GM18519 (cell line): ENCODE measurements around the gene ESR1.
"Not testable (repeated sequence)": the region's sequence is repeated elsewhere in the genome, so short reads cannot be mapped to it uniquely, and the experiment has no call there.

Experiments
- ATAC-seq: cut with Tn5 transposase; IDR thresholded peaks from one replicate; pipeline ENCODE4 v1.9.1; 2021; ENCODE audit warnings: mild to moderate bottlenecking, moderate library complexity; ENCODE audit not compliant: unreplicated experiment, low FRiP score

The ESR1 gene

GRCh38 chr6:152034631-152035030 is 227.1 kb downstream of the ESR1 start:
- ATAC-seq: no peak

- ATAC-seq: no peak
Observed at GRCh38 chr6:152046118-152046517, 238.6 kb downstream of the ESR1 start.

- no peak for ATAC-seq
Observed at GRCh38 chr6:152048921-152049320, 241.4 kb downstream of the ESR1 start.

- ATAC-seq: no peak
Observed at GRCh38 chr6:152049502-152049901, 242.0 kb downstream of the ESR1 start.

GRCh38 chr6:152050451-152051195 is 243.1 kb downstream of the ESR1 start:
- no peak for ATAC-seq

GRCh38 chr6:152052061-152052460 is 244.6 kb downstream of the ESR1 start:
- ATAC-seq: no peak

- no peak for ATAC-seq
Observed at GRCh38 chr6:152053332-152053731, 245.8 kb downstream of the ESR1 start.

- no peak for ATAC-seq
Observed at GRCh38 chr6:152054441-152054840, 247.0 kb downstream of the ESR1 start.

GRCh38 chr6:152055517-152055916 is 248.0 kb downstream of the ESR1 start:
- no peak for ATAC-seq

GRCh38 chr6:152057832-152058498 is 250.5 kb downstream of the ESR1 start:
- no peak for ATAC-seq

GRCh38 chr6:152059909-152060308 is 252.4 kb downstream of the ESR1 start:
- ATAC-seq: no peak

GRCh38 chr6:152062476-152062875 is 255.0 kb downstream of the ESR1 start:
- no peak for ATAC-seq

- ATAC-seq: no peak
Observed at GRCh38 chr6:152063170-152063921, 255.9 kb downstream of the ESR1 start.

- no peak for ATAC-seq
Observed at GRCh38 chr6:152068622-152069261, 261.3 kb downstream of the ESR1 start.

- ATAC-seq: no peak
Observed at GRCh38 chr6:152070556-152070955, 263.1 kb downstream of the ESR1 start.

- no peak for ATAC-seq
Observed at GRCh38 chr6:152071318-152071717, 263.8 kb downstream of the ESR1 start.

- no peak for ATAC-seq
Observed at GRCh38 chr6:152071843-152072242, 264.4 kb downstream of the ESR1 start.

- not testable (repeated sequence) for ATAC-seq
Observed at GRCh38 chr6:152076242-152076641, 268.8 kb downstream of the ESR1 start.

GRCh38 chr6:152078001-152078400 is 270.5 kb downstream of the ESR1 start:
- ATAC-seq: no peak

GRCh38 chr6:152078804-152079203 is 271.3 kb downstream of the ESR1 start:
- ATAC-seq: no peak

- no peak for ATAC-seq
Observed at GRCh38 chr6:152085451-152085921, 278.0 kb downstream of the ESR1 start.
